Thoracic aorta (tissue), 2 donors: ENCODE data around the gene STAT1. TPM values are rescaled to one million over a fixed set of nuclear protein-coding genes. Genes with fewer than 3 reads are reported as not detected.

Source experiments
- ATAC-seq: fragments of 150-250 bp; one replicate; pipeline ENCODE4 v1.8.0; 2017; ENCODE audit warnings: low read depth; ENCODE audit not compliant: insufficient number of reproducible peaks, low FRiP score
- DNase-seq: peaks from one replicate; pipeline ENCODE4 v3.0.0-alpha.2; 2020; ENCODE audit warnings: low spot score
- H3K27ac ChIP-seq, 2 donors: fragments of 200-600 bp; sonication (generic); 1 replicate in 1 of 2; 2 replicates in 1 of 2; pipeline ENCODE4 v1.5.1; 2016; ENCODE audit warnings: mild to moderate bottlenecking in 2 of 2, moderate library complexity in 2 of 2
- H3K27me3 ChIP-seq: fragments of 200-600 bp; sonication (generic); replicated peaks from 2 replicates; pipeline ENCODE4 v1.6.0; 2016; ENCODE audit warnings: mild to moderate bottlenecking; ENCODE audit not compliant: insufficient read depth
- H3K36me3 ChIP-seq: fragments of 200-600 bp; sonication (generic); one replicate; pipeline ENCODE4 v1.5.1; 2016
- H3K4me1 ChIP-seq, 2 donors: fragments of 200-600 bp; sonication (generic); 1 replicate in 1 of 2; 2 replicates in 1 of 2; pipeline versions ENCODE4 v1.5.1 to v1.6.0; 2016; ENCODE audit warnings: low read depth in 2 of 2, mild to moderate bottlenecking in 1 of 2; ENCODE audit not compliant: control insufficient read depth in 1 of 2
- H3K4me3 ChIP-seq: fragments of 200-600 bp; sonication (generic); 2 replicates; pipeline ENCODE4 v1.5.1; 2016; ENCODE audit warnings: mild to moderate bottlenecking
- H3K9me3 ChIP-seq: fragments of 200-600 bp; sonication (generic); 2 replicates; pipeline ENCODE4 v1.5.1; 2016
- total RNA-seq, 2 donors: library from RNA; depleted of rRNA; stranded (reverse); fragments of >200 nt; gene quantifications; one replicate each; pipeline versions ENCODE4 v1.1.0 to v1.2.3, GENCODE V29; 2016
- TF ChIP-seq, protein P1 (sequence below): fragments of 200-600 bp; sonication (generic); IDR thresholded peaks from one replicate; pipeline ENCODE4 v1.5.1; 2019; ENCODE audit warnings: antibody characterized with exemption

STAT1 gene
- total RNA-seq, 2 donors from 2014 or later: 67.4 to 82.6 TPM

DNA sequence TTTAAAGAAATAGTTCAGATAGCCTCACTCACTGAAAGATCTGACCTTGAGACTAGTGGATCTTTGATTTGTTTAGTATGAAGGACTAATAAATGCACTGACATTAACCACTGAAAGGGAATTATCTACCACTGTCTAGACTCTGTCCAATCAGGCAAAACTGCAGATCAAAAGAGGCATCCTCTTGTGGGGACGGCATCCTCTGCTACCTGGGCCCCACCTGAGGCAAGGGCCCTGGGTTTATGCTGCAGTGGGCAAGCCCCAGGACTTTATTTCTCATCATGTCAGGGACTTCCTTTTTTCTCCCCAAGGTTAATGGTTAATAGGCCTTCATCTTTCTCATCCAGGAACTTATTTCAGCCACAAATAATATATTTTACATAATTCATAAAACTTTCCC is 32.2 kb downstream of the STAT1 start:
- Histone ChIP-seq H3K9me3 (no peaks in the 10 kb centered on the region), H3K27me3 (no peaks in the 10 kb centered on the region), H3K4me1 (peaks cover 0 to 18% of the 10 kb centered on the region in 2 donors), H3K4me3 (no peak overlapping the region), H3K36me3 (peaks cover 41% of the 10 kb centered on the region), H3K27ac (no peak overlapping the region)
- no peak for DNase-seq
- ATAC-seq: no peak
- TF ChIP-seq, protein P1, sequence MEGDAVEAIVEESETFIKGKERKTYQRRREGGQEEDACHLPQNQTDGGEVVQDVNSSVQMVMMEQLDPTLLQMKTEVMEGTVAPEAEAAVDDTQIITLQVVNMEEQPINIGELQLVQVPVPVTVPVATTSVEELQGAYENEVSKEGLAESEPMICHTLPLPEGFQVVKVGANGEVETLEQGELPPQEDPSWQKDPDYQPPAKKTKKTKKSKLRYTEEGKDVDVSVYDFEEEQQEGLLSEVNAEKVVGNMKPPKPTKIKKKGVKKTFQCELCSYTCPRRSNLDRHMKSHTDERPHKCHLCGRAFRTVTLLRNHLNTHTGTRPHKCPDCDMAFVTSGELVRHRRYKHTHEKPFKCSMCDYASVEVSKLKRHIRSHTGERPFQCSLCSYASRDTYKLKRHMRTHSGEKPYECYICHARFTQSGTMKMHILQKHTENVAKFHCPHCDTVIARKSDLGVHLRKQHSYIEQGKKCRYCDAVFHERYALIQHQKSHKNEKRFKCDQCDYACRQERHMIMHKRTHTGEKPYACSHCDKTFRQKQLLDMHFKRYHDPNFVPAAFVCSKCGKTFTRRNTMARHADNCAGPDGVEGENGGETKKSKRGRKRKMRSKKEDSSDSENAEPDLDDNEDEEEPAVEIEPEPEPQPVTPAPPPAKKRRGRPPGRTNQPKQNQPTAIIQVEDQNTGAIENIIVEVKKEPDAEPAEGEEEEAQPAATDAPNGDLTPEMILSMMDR: no peak

DNA sequence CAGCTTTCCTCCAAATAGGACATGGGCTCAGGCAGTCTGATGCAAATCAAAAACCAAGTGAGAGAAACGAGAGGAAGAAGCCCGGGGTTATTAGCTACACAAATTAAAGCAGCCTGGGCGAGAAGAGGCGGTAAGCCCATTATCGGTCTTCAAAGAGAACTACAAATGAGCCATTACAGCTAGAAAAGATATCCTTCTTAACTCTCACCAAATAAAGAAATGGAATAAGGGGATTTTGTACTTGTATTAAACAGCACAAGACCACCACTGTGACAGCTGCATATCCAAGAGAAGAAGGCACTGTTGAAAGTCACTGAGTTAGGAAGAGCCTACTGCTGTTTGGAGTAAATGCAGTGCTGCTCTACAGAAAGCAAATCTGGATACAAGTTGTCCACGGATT is 32.6 kb downstream of the STAT1 start:
- DNase-seq: no peak
- H3K27me3 ChIP-seq: no peaks in the 10 kb centered on the region
- no peak for ATAC-seq
- TF ChIP-seq, protein P1: no peak
- H3K27ac ChIP-seq: no peak overlapping the region
- H3K9me3 ChIP-seq: no peaks in the 10 kb centered on the region
- H3K4me3 ChIP-seq: no peak overlapping the region
- H3K36me3 ChIP-seq: peaks cover 42% of the 10 kb centered on the region
- H3K4me1 ChIP-seq: peaks cover 0 to 18% of the 10 kb centered on the region in 2 donors

DNA sequence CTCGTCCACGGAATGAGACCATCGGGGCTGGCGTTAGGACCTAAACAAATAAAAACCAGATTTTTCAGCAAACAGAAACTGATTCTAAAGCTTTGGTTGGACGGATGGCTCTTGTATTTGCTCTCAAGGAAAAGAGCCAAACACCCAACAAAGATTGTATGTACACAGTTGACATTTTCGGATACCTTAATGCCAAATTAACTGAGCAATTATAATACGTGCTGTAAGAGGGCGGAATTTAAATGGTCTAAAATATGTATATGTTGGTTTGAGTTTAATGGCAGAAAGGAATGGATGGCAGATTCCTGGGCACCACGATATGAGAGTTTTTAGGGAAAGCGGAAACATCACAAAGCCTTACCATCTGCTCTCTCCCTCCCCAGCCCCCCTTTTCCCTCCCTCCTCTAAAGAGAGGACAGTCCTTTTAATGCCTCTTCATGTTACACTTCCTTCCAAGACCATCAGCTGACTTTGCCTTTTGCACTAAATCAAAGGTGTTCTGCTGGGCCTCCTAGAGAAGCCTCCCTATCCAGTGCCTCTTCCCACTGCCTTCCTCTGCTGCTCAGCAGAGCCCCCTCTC is 33.3 kb downstream of the STAT1 start:
- TF ChIP-seq, protein P1: no peak

DNA sequence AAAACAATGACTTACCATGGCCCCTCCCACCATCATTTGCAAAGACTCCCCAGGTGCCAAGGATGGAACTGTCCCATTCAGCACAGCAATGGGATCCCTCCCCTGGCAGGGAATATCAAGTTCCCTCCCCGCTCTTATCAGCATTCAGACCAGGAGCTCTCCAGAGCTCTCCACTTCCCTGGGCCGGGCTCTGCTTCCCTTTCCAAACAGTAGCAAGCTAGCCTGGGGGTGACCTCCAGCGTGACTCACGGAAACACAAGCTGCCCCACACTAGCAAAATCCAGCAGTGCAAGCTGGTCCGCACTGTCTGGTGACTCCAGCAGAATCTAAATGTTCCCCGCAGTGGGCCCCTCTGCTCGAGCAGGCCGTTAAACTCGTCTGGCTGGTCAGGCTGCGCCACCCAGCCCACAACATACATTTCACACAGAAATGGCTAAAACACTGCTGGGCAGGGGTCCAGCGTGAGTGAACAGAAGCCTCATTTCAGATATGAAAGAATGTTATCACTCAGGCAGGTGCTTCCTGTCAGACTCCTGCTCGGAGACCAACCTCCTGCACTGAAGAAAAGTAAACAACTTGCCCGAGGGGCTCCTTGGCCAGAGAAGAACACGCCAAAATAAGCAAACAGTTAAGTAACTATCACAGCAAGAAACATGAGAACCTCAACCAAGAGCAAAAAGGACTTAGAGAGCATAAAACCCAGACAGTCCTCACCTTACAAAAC is 33.9 kb downstream of the STAT1 start:
- Histone ChIP-seq H3K27me3 (no peaks in the 10 kb centered on the region), H3K4me3 (no peak overlapping the region), H3K36me3 (peaks cover 40% of the 10 kb centered on the region), H3K4me1 (peaks cover 0 to 21% of the 10 kb centered on the region in 2 donors), H3K27ac (no peak overlapping the region), H3K9me3 (no peaks in the 10 kb centered on the region)
- ATAC-seq (no peak), DNase-seq (no peak)
- TF ChIP-seq, protein P1: no peak

More for the DNA sequence above, 33.3 kb downstream of the STAT1 start:
- no peaks in the 10 kb centered on the region for H3K9me3 ChIP-seq
- no peak for DNase-seq
- no peak overlapping the region for H3K4me3 ChIP-seq
- peaks cover 42% of the 10 kb centered on the region for H3K36me3 ChIP-seq
- no peak for ATAC-seq
- no peaks in the 10 kb centered on the region for H3K27me3 ChIP-seq
- H3K4me1 ChIP-seq: peaks cover 0 to 18% of the 10 kb centered on the region in 2 donors
- H3K27ac ChIP-seq: no peak overlapping the region

DNA sequence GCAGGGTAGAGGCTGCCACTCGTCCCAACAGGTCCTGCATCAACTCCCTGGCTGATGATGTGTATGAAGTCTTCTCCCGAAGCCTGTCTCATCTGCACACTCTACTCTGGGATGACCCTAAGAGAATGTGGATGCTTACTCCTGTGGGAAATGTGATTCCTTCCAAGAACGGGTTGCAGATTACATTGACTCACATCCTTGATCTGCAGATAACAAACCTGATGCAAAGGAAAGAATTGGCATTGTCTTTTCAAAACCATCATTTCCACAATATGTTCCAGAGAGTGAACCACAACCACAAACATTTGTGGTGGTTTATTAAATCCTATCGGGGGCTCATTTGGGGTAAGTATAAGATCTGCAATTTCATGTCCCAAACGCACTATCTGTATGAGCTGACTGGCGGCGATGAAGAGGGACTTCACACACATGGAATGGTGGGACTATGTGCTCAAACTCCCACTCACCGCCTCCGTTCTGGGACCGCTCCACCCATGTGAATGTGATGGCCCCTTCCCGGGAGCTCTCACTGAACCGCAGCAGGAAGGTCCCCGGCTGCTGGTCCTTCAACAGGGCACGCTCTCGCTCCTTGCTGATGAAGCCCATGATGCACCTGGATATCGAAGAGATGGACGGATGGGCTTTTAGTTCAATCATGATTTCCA is 35.5 kb downstream of the STAT1 start:
- ATAC-seq (no peak), DNase-seq (no peak)
- no peaks in the 10 kb centered on the region for H3K27me3 ChIP-seq
- peaks cover 31% of the 10 kb centered on the region for H3K36me3 ChIP-seq
- H3K4me3 ChIP-seq: no peak overlapping the region
- TF ChIP-seq, protein P1: no peak
- no peaks in the 10 kb centered on the region for H3K9me3 ChIP-seq
- no peak overlapping the region for H3K27ac ChIP-seq
- H3K4me1 ChIP-seq: peaks cover 3 to 37% of the 10 kb centered on the region in 2 donors
